ENCODE measurements around the gene KRT83. TPM values are rescaled to one million over a fixed set of nuclear protein-coding genes. Genes with fewer than 3 reads are reported as not detected.
A peak's percentile ranks its signal among the peaks of the same experiment; 100 is the strongest.

The KRT83 gene
- not detected for polyA plus RNA-seq (ENCODE audit: insufficient read length in 10 of 10)
- long read RNA-seq, donor 1: 0 reads
- long read RNA-seq, donor 2: 0 reads
- long read RNA-seq, donor 3: 0 reads
- long read RNA-seq, donor 4: 0 reads
- long read RNA-seq, donor 5: 0 reads
- long read RNA-seq, donor 6: 0 reads
- long read RNA-seq, donor 7: 0 reads
- long read RNA-seq, donor 8: 0 reads
- long read RNA-seq, donor 9: 0 reads

DNA sequence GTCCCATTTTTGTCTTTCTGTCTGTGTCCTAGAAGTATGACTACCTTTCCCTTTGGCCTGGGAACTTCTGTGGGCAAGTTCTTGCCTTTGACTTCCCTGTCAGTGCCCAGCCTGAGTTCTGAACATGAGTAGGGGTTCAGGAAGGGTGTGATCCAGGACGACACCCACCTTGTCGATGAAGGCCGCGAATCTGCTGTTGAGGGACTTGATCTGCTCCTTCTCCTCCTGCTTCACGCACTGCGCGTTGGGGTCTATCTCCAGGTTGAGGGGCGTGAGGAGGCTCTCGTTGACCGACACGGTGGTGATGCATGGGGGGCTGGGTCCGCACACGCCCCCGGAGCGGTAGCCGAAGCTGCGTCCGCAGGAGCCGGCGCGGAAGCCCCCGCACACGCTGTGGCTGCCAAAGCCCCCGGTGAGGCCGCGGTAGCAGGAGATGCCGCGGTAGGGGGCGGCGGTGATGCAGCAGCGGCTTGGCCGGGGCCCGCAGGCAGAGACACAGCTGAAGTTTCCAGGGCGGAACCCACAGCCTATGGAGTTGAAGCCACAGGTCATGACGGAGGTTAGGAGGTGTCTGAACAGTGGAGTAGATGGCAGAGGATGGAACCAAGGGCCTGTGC lies at the start of gene KRT83:
Gene KRT83, minus strand, starts transcription at position 615 of the 617 bp plus-strand sequence. Its CDS starts 63 bp downstream, at position 552.
- DNase-seq: no peak

- no peak for DNase-seq
Measured at GRCh38 chr12:52369809-52370208, 48.6 kb upstream of the KRT83 start.

GRCh38 chr12:52369211-52369610 lies 48.0 kb upstream of the KRT83 start:
- no peak for DNase-seq

DNA sequence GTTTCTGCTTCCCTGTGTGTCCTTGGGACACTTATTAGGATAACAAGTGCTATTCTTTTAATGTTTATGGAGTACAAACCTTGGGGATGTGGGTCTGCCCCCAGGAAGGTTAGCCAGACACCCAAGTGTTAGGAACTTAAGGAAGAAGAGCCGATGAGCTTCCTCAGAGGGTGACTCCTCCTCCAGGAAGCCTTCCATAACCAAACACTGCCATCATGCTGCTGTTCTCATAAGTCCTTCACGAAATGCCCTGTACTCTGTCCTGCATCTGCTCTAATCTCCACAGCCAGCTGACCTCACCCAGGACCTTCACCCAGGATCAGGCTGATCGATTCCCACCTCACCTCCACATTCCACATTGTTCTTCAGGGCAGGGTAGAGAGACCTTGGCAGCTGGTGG lies 47.3 kb upstream of the KRT83 start:
- no peak for DNase-seq

- DNase-seq: no peak
Measured at GRCh38 chr12:52367876-52368275, 46.7 kb upstream of the KRT83 start.

DNA sequence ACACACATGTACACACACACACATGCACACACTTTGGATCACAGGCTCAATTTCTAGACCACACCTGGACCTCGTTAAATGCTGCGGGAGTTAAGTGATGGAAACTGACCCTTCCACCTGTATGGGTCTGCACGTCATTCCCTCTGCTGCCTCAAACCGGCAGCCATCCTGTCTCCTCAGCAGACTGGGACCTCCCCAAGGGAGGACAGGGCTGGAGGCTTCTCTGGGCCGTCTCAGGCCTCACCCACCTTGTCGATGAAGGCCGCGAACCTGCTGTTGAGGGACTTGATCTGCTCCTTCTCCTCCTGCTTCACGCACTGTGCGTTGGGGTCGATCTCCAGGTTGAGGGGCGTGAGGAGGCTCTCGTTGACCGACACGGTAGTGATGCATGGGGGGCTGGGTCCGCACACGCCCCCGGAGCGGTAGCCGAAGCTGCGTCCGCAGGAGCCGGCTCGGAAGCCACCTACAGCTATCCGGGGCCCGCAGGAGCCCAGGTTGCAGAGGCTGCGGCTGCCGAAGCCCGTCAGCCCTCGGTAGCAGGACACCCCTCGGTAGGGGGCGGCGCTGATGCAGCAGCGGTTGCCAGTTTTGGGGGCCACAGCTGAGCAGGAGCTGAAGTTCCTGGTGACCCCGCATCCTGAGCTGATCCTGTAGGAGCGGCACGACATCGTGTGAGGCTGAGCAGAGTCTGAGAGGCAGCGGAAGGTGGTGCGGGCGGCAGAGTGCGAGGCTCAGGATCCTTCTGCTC lies 45.7 kb upstream of the KRT83 start, which contains the start of gene KRT85:
Gene KRT85, minus strand, starts transcription at position 744 of the 748 bp plus-strand sequence. Its CDS starts 76 bp downstream, at position 668.
- DNase-seq: no peak

DNA sequence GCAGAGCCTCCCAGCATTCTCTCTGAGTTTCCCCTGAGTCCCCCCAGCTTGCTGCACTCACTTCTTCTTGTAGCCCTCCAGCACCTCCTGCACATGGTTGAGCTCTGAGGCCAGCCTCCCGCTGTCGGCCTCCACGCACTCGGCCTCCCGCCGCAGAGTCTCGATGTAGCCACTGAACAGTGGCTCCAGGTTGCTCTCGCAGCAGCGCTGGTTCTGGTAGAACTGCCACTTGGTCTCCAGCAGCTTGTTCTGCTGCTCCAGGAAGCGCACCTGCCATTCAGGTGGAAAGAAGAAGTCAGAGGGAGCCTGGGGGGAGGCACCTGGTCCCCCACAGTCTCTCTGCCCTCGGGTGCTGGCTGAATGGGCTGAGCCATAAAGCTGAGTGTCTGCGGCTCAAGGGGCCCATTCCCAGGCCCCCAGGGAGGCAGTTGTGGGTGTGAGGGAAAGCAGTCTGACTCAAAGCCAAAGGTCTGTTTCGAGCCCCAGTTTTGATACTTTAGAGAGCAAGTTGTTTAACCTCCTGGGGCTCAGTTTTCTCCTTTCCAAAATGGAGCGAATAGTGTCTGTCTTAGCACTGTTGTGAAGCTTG lies 43.8 kb upstream of the KRT83 start:
- no peak for DNase-seq

GRCh38 chr12:52364061-52364460 lies 42.9 kb upstream of the KRT83 start:
- no peak for DNase-seq

- no peak for DNase-seq
Measured at GRCh38 chr12:52363111-52363679, 42.0 kb upstream of the KRT83 start.

DNA sequence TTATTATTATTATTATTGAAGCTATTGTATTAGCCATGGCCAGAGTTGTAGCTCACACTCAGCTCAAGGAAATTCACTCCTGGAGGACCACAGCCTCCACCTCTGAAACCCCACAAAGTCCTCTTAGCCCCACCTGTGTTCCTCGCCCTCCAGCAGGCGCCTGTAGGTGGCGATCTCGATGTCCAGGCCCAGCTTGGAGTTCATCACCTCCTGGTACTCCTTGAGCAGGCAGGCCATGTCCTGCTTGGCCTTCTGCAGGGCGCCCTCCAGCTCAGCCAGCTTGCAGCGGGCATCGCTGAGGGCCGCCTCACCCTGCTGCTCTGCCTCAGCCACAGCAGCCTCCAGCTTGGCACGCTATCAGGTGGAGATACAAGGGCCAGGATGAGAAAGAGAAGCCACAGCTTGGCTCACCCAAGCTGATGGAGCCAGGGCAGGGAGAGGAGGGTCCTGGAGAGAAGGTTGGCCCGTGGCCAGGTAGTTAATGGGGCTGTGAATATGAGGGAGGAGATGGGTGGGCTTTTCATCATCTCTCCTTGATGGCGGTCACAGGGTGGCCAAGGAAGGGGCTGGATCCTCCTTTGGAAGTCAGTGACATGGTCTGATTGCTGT lies 41.0 kb upstream of the KRT83 start:
- no peak for DNase-seq

GRCh38 chr12:52361553-52361952 lies 40.4 kb upstream of the KRT83 start:
- no peak for DNase-seq

GRCh38 chr12:52360663-52361271 lies 39.6 kb upstream of the KRT83 start:
- DNase-seq: peak in 2 of 3 donors; percentile 33 to 45

DNA sequence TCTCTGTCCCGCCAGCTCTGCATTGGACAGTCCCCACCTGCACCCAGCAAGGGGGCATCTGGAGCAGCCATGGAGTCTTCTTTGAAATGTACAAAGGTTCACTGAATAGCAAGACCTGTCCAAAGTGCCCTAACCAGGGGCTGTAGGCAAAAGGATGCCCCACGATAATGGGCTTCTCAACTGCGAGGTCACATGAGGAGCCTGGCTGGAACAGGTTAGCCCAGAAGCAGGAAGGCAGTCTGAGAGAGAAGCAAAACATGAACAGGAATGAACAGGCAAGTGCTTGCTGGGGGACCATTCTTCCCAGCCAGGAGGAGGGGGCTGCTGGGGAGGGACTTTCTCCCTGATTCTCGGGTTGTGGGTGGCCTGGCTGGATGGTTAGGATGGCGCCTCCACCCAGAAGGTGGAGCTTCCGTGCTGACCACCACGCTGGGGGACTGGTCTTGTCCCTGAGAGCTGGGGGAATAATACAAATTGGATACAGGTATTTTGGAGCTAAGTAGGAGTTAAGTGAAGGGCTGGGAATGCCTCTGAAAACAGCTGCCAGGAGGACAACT lies 39.0 kb upstream of the KRT83 start:
- no peak for DNase-seq

GRCh38 chr12:52359621-52360061 lies 38.4 kb upstream of the KRT83 start:
- DNase-seq: peak in 1 of 3 donors; percentile 26

DNA sequence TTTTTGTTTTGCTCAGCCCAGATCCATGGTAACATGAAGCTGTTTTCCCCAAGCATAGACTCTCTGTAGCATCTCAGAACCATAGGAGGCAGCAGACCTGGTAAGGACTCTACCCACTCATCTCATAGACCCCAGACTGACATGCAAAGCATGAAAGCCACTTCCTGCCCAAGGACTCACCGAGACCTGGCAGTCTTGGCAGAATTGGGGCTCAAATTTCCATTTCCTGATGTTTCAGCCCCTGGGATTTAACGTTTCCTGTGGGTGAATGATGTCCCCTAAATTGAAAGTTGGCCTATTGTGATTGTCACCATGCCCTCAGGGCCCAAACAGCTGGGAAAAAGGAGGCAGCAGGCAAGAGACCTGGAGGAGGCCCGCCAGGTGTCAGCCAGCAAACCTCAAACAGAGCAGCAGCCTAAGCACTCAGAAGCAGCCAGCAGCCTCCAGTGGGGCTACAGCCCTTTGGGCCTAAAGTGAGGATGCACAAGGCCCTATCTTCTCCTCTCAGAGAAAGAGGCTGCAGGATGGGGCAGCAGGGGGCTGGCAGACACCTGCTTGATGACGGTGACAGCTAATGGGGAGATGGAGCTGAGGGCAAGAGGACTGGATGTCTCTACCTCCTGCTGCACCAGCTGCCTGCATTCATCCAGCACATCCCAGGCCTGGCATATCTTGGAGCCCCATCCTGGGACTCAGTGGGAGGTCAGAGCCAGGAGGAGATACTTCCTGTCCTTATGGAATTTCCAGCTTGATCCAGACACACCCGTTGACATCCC lies 37.6 kb upstream of the KRT83 start:
- DNase-seq: no peak

DNA sequence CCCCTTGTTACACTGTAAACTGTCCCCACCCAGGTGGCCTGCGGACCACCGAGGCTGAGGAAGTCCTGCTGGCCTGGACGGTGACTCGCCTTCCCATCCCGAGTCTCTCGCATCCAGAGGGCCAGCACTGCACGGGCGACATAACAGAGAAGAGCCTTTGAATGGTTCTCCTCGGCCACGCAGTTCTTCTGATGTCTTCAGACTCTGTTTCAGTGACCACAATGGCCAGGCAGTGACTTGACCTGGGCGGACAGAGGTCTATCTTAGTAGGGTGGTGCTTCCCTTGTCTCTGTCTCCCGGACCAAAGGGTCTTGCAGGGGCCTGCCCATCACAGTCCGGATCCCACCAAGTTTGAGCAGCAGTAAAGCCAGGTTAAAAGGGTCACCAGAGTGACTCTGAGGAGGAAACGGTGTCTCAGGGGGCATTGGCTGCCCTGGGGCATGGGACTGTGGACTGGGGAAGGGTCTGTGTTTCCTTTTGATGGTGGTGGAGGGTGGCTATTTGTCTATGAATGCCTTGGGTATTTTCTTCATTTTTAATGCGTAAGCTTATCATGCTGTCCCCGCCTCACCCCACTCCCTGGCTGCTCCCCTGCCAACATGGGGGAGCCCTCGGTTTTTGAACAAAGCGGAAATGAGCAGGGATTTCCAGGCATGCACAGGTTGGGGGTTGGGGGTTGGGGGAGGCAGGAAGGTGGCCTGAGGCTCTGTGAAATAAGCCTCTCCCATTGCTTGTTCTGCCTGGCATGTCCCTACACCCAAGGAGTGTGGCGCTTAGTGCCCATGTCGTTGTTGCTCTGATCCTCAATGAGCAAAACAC lies 35.8 kb upstream of the KRT83 start:
- no peak for DNase-seq

GRCh38 chr12:52356031-52356761 lies 35.0 kb upstream of the KRT83 start:
- DNase-seq: no peak

DNA sequence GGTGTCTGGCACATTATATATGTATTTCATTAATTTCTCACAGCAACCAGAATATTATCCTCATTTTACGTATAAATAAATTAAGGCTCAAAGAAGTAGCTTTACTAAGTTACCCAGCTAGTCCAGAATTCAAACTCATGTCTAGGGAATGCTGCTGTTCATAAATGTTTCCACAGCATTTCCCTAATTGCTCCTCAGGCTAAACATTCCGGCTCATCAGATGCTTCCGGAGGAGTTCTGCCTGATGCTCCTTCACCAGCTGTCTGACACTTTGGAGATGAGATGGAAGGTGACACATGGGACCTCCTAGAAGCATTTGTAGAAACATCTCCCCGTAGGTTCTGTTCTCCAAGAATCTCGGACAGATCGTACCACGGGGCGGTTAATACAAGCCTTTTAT lies 34.0 kb upstream of the KRT83 start:
- DNase-seq: no peak

All from muscle of back (tissue), 13 donors.